HL-60 (cell line): Measurements from ENCODE around the gene AMZ2.

Source experiments
- DNase-seq, 2 experiments: peaks; one replicate each; pipeline ENCODE4 v3.0.0-alpha.2; 2010 to 2020; ENCODE audit warnings: low read depth in 1 of 2, low spot score in 1 of 2
- H3K27ac ChIP-seq: fragments of 250-450 bp; sonication (Bioruptor Pico); replicated peaks from 2 replicates; pipeline ENCODE4 v1.5.1; 2020; ENCODE audit warnings: mild to moderate bottlenecking, moderate library complexity
- H3K27me3 ChIP-seq: fragments of 250-450 bp; sonication (Bioruptor Pico); 2 replicates; pipeline ENCODE4 v1.5.1; 2021; ENCODE audit warnings: mild to moderate bottlenecking, moderate library complexity; ENCODE audit not compliant: insufficient read depth, poor library complexity, severe bottlenecking
- H3K4me3 ChIP-seq: replicated peaks from 2 replicates; pipeline ENCODE4 v1.5.1; 2011; ENCODE audit warnings: mild to moderate bottlenecking, control low read depth, low read length; ENCODE audit not compliant: insufficient read depth
- GABPA ChIP-seq: IDR thresholded peaks from 2 replicates; pipeline ENCODE4 v1.6.1; 2012; ENCODE audit warnings: low read depth
- POLR2AphosphoS5 ChIP-seq: IDR thresholded peaks from 2 replicates; pipeline ENCODE4 v1.6.1; 2012; ENCODE audit warnings: low read depth
- SPI1 ChIP-seq: IDR thresholded peaks from 2 replicates; pipeline ENCODE4 v1.6.1; 2012; ENCODE audit warnings: low read depth, mild to moderate bottlenecking, borderline replicate concordance
- TF ChIP-seq, protein P1 (sequence below): IDR thresholded peaks from one replicate; pipeline ENCODE4 v1.5.1; 2011; ENCODE audit warnings: low read length, control low read depth, inconsistent platforms; ENCODE audit not compliant: insufficient read depth
- TF ChIP-seq, protein P2 (sequence below): IDR thresholded peaks from 2 replicates; pipeline ENCODE4 v1.6.1; 2012; ENCODE audit warnings: low read depth; ENCODE audit not compliant: insufficient replicate concordance

The AMZ2 gene

DNA sequence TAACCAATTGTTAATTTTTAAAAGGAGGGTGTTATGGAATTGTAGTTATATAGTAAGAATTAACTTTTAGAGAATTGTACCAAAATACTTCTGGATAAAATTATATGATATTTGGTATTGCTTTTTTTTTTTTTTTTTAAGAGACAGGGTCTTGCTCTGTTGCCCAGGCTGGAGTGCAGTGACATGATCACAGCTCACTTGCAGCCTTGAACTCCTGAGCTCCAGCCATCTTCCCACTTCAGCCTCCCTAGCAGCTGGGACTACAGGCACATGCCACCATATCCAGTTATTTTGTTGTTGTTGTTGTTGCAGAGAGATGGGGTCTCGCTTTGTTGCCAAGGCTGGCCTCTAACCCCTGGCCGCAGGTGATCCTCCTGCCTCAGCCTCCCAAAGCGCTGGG, 52.0 kb downstream of the AMZ2 start:
- DNase-seq, result no peak
- Histone ChIP-seq H3K27me3 (no peaks in the 10 kb centered on the region), H3K27ac (no peak overlapping the region), H3K4me3 (no peak overlapping the region)
- TF ChIP-seq, protein P1, sequence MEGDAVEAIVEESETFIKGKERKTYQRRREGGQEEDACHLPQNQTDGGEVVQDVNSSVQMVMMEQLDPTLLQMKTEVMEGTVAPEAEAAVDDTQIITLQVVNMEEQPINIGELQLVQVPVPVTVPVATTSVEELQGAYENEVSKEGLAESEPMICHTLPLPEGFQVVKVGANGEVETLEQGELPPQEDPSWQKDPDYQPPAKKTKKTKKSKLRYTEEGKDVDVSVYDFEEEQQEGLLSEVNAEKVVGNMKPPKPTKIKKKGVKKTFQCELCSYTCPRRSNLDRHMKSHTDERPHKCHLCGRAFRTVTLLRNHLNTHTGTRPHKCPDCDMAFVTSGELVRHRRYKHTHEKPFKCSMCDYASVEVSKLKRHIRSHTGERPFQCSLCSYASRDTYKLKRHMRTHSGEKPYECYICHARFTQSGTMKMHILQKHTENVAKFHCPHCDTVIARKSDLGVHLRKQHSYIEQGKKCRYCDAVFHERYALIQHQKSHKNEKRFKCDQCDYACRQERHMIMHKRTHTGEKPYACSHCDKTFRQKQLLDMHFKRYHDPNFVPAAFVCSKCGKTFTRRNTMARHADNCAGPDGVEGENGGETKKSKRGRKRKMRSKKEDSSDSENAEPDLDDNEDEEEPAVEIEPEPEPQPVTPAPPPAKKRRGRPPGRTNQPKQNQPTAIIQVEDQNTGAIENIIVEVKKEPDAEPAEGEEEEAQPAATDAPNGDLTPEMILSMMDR, result no peak
- TF ChIP-seq, protein P2, sequence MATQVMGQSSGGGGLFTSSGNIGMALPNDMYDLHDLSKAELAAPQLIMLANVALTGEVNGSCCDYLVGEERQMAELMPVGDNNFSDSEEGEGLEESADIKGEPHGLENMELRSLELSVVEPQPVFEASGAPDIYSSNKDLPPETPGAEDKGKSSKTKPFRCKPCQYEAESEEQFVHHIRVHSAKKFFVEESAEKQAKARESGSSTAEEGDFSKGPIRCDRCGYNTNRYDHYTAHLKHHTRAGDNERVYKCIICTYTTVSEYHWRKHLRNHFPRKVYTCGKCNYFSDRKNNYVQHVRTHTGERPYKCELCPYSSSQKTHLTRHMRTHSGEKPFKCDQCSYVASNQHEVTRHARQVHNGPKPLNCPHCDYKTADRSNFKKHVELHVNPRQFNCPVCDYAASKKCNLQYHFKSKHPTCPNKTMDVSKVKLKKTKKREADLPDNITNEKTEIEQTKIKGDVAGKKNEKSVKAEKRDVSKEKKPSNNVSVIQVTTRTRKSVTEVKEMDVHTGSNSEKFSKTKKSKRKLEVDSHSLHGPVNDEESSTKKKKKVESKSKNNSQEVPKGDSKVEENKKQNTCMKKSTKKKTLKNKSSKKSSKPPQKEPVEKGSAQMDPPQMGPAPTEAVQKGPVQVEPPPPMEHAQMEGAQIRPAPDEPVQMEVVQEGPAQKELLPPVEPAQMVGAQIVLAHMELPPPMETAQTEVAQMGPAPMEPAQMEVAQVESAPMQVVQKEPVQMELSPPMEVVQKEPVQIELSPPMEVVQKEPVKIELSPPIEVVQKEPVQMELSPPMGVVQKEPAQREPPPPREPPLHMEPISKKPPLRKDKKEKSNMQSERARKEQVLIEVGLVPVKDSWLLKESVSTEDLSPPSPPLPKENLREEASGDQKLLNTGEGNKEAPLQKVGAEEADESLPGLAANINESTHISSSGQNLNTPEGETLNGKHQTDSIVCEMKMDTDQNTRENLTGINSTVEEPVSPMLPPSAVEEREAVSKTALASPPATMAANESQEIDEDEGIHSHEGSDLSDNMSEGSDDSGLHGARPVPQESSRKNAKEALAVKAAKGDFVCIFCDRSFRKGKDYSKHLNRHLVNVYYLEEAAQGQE, result no peak

DNA sequence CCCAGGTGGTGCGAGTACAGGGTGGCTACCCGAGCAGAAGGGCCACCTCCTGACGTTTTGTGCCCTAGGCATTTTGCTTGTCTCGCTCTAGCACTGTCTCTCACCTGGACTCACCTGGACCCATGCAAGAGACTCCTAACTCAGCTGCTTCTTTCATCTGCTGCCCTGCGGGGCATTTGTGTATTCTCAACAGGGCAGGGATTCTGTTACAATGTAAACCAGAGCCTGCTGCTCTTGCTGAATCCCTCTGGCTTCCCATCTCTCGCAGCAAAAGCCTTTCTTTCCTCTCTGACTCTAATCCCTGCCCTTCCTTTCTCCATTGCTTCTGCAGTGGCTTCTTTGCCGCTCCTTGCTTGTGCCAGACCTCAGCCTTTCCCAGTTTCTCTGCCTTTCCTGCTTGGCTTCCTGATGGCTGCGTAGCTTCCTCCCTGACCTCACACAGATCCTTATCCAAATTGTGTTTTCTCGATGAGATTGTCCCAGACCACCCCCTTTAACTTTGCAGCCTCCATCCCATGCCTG, 53.7 kb downstream of the AMZ2 start:
- no peak overlapping the region for H3K27ac ChIP-seq
- TF ChIP-seq GABPA, result no peak
- no peak for TF ChIP-seq SPI1
- TF ChIP-seq POLR2AphosphoS5, result no peak
- TF ChIP-seq, protein P2, result no peak
- TF ChIP-seq, protein P1, result no peak
- no peak for DNase-seq
- no peaks in the 10 kb centered on the region for H3K27me3 ChIP-seq
- H3K4me3 ChIP-seq, result no peak overlapping the region

DNA sequence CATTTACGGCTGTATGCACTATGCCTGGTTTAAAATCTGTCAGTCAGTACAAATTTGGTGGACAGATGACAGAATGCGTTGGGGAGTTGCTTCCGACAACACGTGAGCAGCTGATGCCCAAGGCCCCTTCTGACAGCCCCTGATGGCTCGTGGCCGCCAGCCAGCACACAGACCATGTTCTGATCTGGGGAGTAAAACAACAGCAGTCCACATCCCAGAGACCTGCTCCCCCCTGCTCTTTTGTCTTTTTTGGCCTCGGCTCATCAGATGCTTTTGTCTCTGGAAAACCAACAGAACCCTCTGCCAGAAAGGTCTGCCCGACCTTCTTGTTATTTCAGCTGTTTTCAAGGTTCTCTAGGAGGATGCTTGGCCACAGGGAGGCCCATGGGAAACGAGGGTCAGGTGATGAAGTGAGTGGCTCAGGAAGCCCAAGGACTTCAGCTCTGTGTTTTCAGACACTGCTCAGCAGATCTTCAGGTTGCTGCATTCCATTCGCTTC, 54.3 kb downstream of the AMZ2 start:
- no peak for TF ChIP-seq SPI1
- no peak for TF ChIP-seq POLR2AphosphoS5
- no peak for TF ChIP-seq GABPA
- TF ChIP-seq, protein P1, result no peak
- TF ChIP-seq, protein P2, result no peak
- DNase-seq, result no peak

More for the DNA sequence above, 54.3 kb downstream of the AMZ2 start:
- no peak overlapping the region for H3K27ac ChIP-seq
- H3K4me3 ChIP-seq, result no peak overlapping the region
- no peaks in the 10 kb centered on the region for H3K27me3 ChIP-seq
